Ovary (tissue), 9 donors: ENCODE data around the gene NRXN3. TPM values are rescaled to one million over a fixed set of nuclear protein-coding genes. Genes with fewer than 3 reads are reported as not detected.

ENCODE experiments used
- DNase-seq, 5 donors: peaks; one replicate each; pipeline ENCODE4 v3.0.0-alpha.2; 2019 to 2020
- H3K27ac ChIP-seq, 2 donors: fragments of 200-600 bp; one replicate each; pipeline versions ENCODE4 v1.5.1 to v1.8.0; 2019 to 2022
- H3K27me3 ChIP-seq: fragments of 200-600 bp; one replicate; pipeline ENCODE4 v1.8.0; 2022
- H3K36me3 ChIP-seq: fragments of 200-600 bp; sonication (generic); one replicate; pipeline ENCODE4 v1.5.1; 2019
- H3K4me1 ChIP-seq: one replicate; pipeline ENCODE4 v1.8.1; 2013; ENCODE audit warnings: mild to moderate bottlenecking, moderate library complexity; ENCODE audit not compliant: insufficient read depth
- H3K4me3 ChIP-seq: fragments of 200-600 bp; sonication (generic); one replicate; pipeline ENCODE4 v1.5.1; 2017
- H3K9me3 ChIP-seq, 2 donors: fragments of 200-600 bp in 1 of 2; sonication (generic) in 1 of 2; one replicate each; pipeline versions ENCODE4 v1.5.1 to v1.8.1; 2013 to 2019; ENCODE audit warnings: mild to moderate bottlenecking in 1 of 2, moderate library complexity in 1 of 2
- CTCF ChIP-seq, 3 donors: fragments of 450-650 bp in 2 of 3; fragments of 200-600 bp in 1 of 3; IDR thresholded peaks; one replicate each; pipeline versions ENCODE4 v1.5.1 to v1.8.0; 2016 to 2022; ENCODE audit warnings: antibody characterized with exemption in 3 of 3, mild to moderate bottlenecking in 1 of 3
- EP300 ChIP-seq: sonication (generic); formaldehyde crosslinking; IDR thresholded peaks from one replicate; pipeline ENCODE4 v1.6.1; 2017; ENCODE audit warnings: antibody characterized with exemption
- POLR2A ChIP-seq: fragments of 450-650 bp; IDR thresholded peaks from one replicate; pipeline ENCODE4 v1.6.1; 2017; ENCODE audit warnings: antibody characterized with exemption, mild to moderate bottlenecking, moderate library complexity
- WGBS, 3 donors: extraction: QIAGEN DNeasy Blood & Tissue Kit in 1 of 3; methylation state at CpG; one replicate each; pipeline versions ENCODE4 v1.1.5 to v1.1.7; 2013 to 2017; 5-methylcytosine and 5-hydroxymethylcytosine counted together
- intact Hi-C, 4 donors: fragments of 100-400 bp; cut with DNase I; formaldehyde crosslinking; loops; one replicate each; pipeline versions ENCODE4 v1.11.0 to v1.15.1; 2022 to 2023
- polyA plus RNA-seq, 2 donors: library from polyadenylated mRNA; stranded (reverse); fragments of 200-250 nt in 1 of 2; fragments of 350-450 nt in 1 of 2; fragmentation: Illumina TruSeq in 1 of 2; extraction: RNeasy Lipid Tissue Mini Kit (QIAGEN cat#74804) in 1 of 2; gene quantifications; one replicate each; pipeline ENCODE4 v1.2.3, GENCODE V29; 2013 to 2014
- total RNA-seq, 7 donors: library from RNA; depleted of rRNA in 2 of 7; stranded (reverse); fragments of >200 nt in 2 of 7; fragmentation: NEBNext Ultra II Directional in 3 of 7; extraction: Animal tissue kit (Norgen Biotek cat#: 25700) in 3 of 7; gene quantifications; one replicate each; pipeline versions ENCODE4 v1.1.0 to v1.2.4, GENCODE V29; 2016 to 2023
- donor health status: DM: no; HTN: no; CAD: no; lungs with moderate emphysema.
- donor health status: DM: no; HTN: no; CAD: no.
- donor health status: Bipolar disorder and iron deficiency.
- donor health status: DM: yes; HTN: yes; CAD: no.
- donor health status: DM: no; HTN: no; CAD: no.
- donor health status: DM: yes; HTN: yes; CAD: no.

Gene NRXN3
- total and polyA plus RNA-seq, 9 donors = 0.28 to 6.2 (median 0.82) TPM

- intact Hi-C loops = no loop called here
- WGBS, 3 donors = 89 to 93% (median 92%) methylated on average over 7 of the region's 7 CpGs
- H3K4me1 ChIP-seq = no peaks in the 10 kb centered on the region
Measured at GRCh38 chr14:79703209-79703608, 1533.0 kb downstream of the NRXN3 start.

GRCh38 chr14:79704041-79704807 lies 1534.1 kb downstream of the NRXN3 start:
- no peaks in the 10 kb centered on the region for H3K36me3 ChIP-seq
- no peaks in the 10 kb centered on the region for H3K27me3 ChIP-seq
- no peak overlapping the region for H3K4me3 ChIP-seq
- TF ChIP-seq EP300 (no peak), CTCF (IDR thresholded peaks at IDR 0.05) (no peak), POLR2A (no peak)
- no peaks in the 10 kb centered on the region for H3K4me1 ChIP-seq
- no peak for DNase-seq
- no peaks in the 10 kb centered on the region for H3K9me3 ChIP-seq
- intact Hi-C loops = no loop called here
- 46 to 62% (median 55%) methylated on average over 6 of the region's 6 CpGs for WGBS, 3 donors
- no peak overlapping the region for H3K27ac ChIP-seq

More at GRCh38 chr14:79703209-79703608, 1533.0 kb downstream of the NRXN3 start:
- Histone ChIP-seq H3K27ac (no peak overlapping the region), H3K36me3 (no peaks in the 10 kb centered on the region), H3K4me3 (no peak overlapping the region), H3K27me3 (no peaks in the 10 kb centered on the region), H3K9me3 (no peaks in the 10 kb centered on the region)
- TF ChIP-seq EP300 (no peak), CTCF (IDR thresholded peaks at IDR 0.05) (no peak), POLR2A (no peak)
- DNase-seq = no peak

GRCh38 chr14:79705126-79705894 lies 1535.1 kb downstream of the NRXN3 start:
- Histone ChIP-seq H3K4me1 (no peaks in the 10 kb centered on the region), H3K27me3 (no peaks in the 10 kb centered on the region), H3K4me3 (no peak overlapping the region), H3K27ac (no peak overlapping the region), H3K36me3 (no peaks in the 10 kb centered on the region), H3K9me3 (no peaks in the 10 kb centered on the region)
- TF ChIP-seq EP300 = no peak
- intact Hi-C loops = no loop called here
- no peak for DNase-seq
- WGBS, 3 donors = 79 to 83% (median 80%) methylated on average over 11 of the region's 11 CpGs

- no peaks in the 10 kb centered on the region for H3K9me3 ChIP-seq
- H3K36me3 ChIP-seq = no peaks in the 10 kb centered on the region
- intact Hi-C loops = no loop called here
- H3K27me3 ChIP-seq = no peaks in the 10 kb centered on the region
- H3K4me1 ChIP-seq = no peaks in the 10 kb centered on the region
- no peak overlapping the region for H3K27ac ChIP-seq
- no peak for TF ChIP-seq CTCF (IDR thresholded peaks at IDR 0.05)
- DNase-seq = no peak
- H3K4me3 ChIP-seq = no peak overlapping the region
- WGBS, 3 donors = 12 to 34% (median 18%) methylated on average over 2 of the region's 2 CpGs
Measured at GRCh38 chr14:79706382-79706781, 1536.2 kb downstream of the NRXN3 start.
